Measurements from ENCODE around the gene ASCL2.

ASCL2 gene

DNA sequence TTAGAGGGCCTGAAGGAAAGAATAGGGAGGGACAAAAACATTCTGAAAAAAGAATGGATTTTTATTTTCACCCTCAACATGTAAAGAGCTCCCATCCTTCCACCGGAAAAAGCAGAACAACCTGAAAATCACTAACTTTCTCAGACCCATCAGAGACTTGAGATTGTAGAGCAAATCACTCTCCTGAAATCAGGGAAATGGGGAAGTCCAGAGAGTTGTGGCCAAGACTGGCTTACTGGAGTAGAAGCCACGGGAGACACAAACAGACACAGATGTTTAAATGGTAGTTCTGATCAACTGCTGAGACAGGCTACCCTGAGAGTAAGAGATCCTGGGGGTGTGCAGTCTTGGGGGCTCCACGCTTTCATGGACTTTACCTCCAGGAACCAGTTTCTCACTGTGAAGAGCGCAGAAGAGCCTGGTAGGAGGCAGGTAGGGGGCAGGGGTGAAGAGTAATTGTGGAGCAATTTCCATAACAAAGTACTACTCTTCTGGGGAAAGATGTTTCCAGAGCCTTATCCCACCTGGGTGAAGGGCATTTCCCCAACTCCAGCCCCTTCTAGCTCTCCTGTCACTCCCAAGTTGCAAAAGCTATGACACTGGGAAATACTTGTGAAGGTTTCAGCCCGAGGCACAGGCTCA, 47.1 kb downstream of the ASCL2 start:
- DNase-seq: no peak

DNA sequence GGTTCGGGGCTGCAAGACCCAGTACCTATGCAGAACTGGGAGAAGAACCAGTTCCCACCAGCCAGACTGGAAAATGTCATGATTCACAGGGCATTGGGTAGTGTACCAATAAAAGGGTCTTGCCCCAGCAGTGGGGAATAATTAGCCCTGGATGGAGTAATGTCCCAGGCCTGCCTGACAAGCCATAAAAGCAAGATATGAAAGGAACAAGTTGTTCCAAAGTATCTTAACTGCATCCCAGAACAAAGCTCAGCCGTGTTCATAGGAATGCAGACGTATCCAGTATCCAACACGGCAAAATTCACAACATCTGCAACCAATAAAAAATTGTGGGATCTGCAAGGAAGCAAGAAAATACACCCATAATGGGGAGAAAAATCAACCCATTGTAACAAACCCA, 47.9 kb downstream of the ASCL2 start:
- DNase-seq: no peak

DNA sequence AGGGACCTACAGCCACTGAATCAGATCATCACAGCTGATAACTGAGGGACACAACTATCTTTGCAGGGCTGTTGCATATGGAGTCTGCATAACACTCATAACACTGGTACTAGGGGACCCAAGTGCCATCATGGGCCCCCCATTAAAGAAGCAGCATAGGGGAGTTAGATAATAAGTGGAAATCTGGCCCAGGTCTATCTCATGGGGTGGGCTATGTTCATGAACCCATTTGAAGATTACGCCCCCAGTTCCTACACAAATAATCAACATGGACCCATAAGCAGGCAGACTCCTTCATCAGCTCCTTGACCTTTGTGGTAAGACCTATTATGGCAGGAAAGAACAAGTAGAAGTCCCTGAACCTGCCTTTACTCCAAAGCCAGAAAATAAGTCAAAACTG, 48.8 kb downstream of the ASCL2 start:
- DNase-seq: no peak

DNA sequence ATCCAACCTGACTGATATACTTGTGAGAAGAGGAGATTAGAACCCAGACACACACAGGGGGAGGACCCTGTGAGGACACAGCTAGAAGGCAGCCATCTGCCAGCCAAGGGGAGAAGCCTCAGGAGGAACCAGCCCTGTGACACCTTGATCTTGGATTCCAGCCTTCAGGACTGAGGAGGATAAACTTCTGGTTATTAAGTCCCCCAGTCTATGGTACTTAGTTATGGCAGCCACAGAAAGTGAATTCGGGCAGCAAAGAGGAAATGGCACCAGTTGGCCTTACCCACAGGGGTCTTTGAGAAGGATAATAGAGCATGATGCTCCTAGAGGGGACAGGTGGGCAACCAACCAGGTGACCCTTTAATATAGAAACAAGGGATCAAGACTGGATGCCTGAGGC, 49.4 kb downstream of the ASCL2 start:
- DNase-seq: no peak

- no peak for DNase-seq
These were observed 50.1 kb downstream of the ASCL2 start for GRCh38 chr11:2220173-2220771.

- DNase-seq: no peak
These were observed 50.9 kb downstream of the ASCL2 start for GRCh38 chr11:2219318-2220017.

All from right hindlimb (tissue), 1 donor.